ENCODE measurements around the gene CATSPER2. TPM values are rescaled to one million over a fixed set of nuclear protein-coding genes. Genes with fewer than 3 reads are reported as not detected.
"Not testable (repeated sequence)": the region's sequence is repeated elsewhere in the genome, so short reads cannot be mapped to it uniquely, and the experiment has no call there.

CATSPER2 gene
- total RNA-seq, 2 experiments from 2014 or later: 6.0 to 9.1 TPM

- H3K4me3 Mint-ChIP-seq; H3K4me1 Mint-ChIP-seq (ENCODE audit: low read depth); POLR2A ChIA-PET; H3K27ac Mint-ChIP-seq; ATAC-seq; H3K27me3 Mint-ChIP-seq (ENCODE audit: low read depth); DNase-seq; H3K9me3 Mint-ChIP-seq (ENCODE audit: insufficient read depth); H3K36me3 Mint-ChIP-seq (ENCODE audit: low read depth); CTCF ChIA-PET: not testable (repeated sequence)
Observed at GRCh38 chr15:43626937-43627336, 21.7 kb downstream of the CATSPER2 start.

- no peak for ATAC-seq
Observed at GRCh38 chr15:43625106-43625505, 23.5 kb downstream of the CATSPER2 start.

GRCh38 chr15:43622068-43622799 lies 26.4 kb downstream of the CATSPER2 start:
- H3K9me3 Mint-ChIP-seq (ENCODE audit: insufficient read depth); H3K4me1 Mint-ChIP-seq (ENCODE audit: low read depth); H3K4me3 Mint-ChIP-seq; H3K27ac Mint-ChIP-seq; DNase-seq; CTCF ChIA-PET; ATAC-seq; H3K36me3 Mint-ChIP-seq (ENCODE audit: low read depth); POLR2A ChIA-PET; H3K27me3 Mint-ChIP-seq (ENCODE audit: low read depth): not testable (repeated sequence)

More at GRCh38 chr15:43625106-43625505, 23.5 kb downstream of the CATSPER2 start:
- H3K9me3 Mint-ChIP-seq (ENCODE audit: insufficient read depth): no peaks in the 10 kb centered on the region
- ChIA-PET POLR2A (no interaction called here), CTCF (no interaction called here)
- H3K36me3 Mint-ChIP-seq (ENCODE audit: low read depth): no peaks in the 10 kb centered on the region
- H3K27me3 Mint-ChIP-seq (ENCODE audit: low read depth): peaks cover 6% of the 10 kb centered on the region
- no peaks in the 10 kb centered on the region for H3K4me1 Mint-ChIP-seq (ENCODE audit: low read depth)
- no peak for DNase-seq
- H3K4me3 Mint-ChIP-seq: no peak overlapping the region
- H3K27ac Mint-ChIP-seq: no peak overlapping the region

GRCh38 chr15:43618700-43619099 lies 29.9 kb downstream of the CATSPER2 start, which contains the start of gene STRC:
TSS of gene STRC (minus strand) at chr15:43618800. CDS start at chr15:43618722, 78 bp downstream.
- H3K27ac Mint-ChIP-seq; H3K27me3 Mint-ChIP-seq (ENCODE audit: low read depth); H3K9me3 Mint-ChIP-seq (ENCODE audit: insufficient read depth); POLR2A ChIA-PET; DNase-seq; ATAC-seq; H3K4me1 Mint-ChIP-seq (ENCODE audit: low read depth); CTCF ChIA-PET; H3K4me3 Mint-ChIP-seq; H3K36me3 Mint-ChIP-seq (ENCODE audit: low read depth): not testable (repeated sequence)

GRCh38 chr15:43617750-43618149 lies 30.9 kb downstream of the CATSPER2 start:
- H3K9me3 Mint-ChIP-seq (ENCODE audit: insufficient read depth); H3K27ac Mint-ChIP-seq; H3K36me3 Mint-ChIP-seq (ENCODE audit: low read depth); ATAC-seq; H3K4me1 Mint-ChIP-seq (ENCODE audit: low read depth); POLR2A ChIA-PET; CTCF ChIA-PET; H3K4me3 Mint-ChIP-seq; H3K27me3 Mint-ChIP-seq (ENCODE audit: low read depth); DNase-seq: not testable (repeated sequence)

GRCh38 chr15:43602233-43602632 lies 46.4 kb downstream of the CATSPER2 start:
- CTCF ChIA-PET, POLR2A ChIA-PET: not testable (repeated sequence)
- peaks cover 11% of the 10 kb centered on the region for H3K27me3 Mint-ChIP-seq (ENCODE audit: low read depth)

GRCh38 chr15:43600200-43600599 lies 48.4 kb downstream of the CATSPER2 start:
- H3K9me3 Mint-ChIP-seq (ENCODE audit: insufficient read depth); H3K4me3 Mint-ChIP-seq; ATAC-seq; POLR2A ChIA-PET; H3K36me3 Mint-ChIP-seq (ENCODE audit: low read depth); CTCF ChIA-PET; DNase-seq; H3K4me1 Mint-ChIP-seq (ENCODE audit: low read depth); H3K27ac Mint-ChIP-seq: not testable (repeated sequence)
- peaks cover 17% of the 10 kb centered on the region for H3K27me3 Mint-ChIP-seq (ENCODE audit: low read depth)

More at GRCh38 chr15:43602233-43602632, 46.4 kb downstream of the CATSPER2 start:
- not testable (repeated sequence) for DNase-seq; H3K4me1 Mint-ChIP-seq (ENCODE audit: low read depth); H3K9me3 Mint-ChIP-seq (ENCODE audit: insufficient read depth); ATAC-seq; H3K36me3 Mint-ChIP-seq (ENCODE audit: low read depth); H3K4me3 Mint-ChIP-seq; H3K27ac Mint-ChIP-seq

- ATAC-seq; POLR2A ChIA-PET; H3K9me3 Mint-ChIP-seq (ENCODE audit: insufficient read depth): not testable (repeated sequence)
Observed at GRCh38 chr15:43599131-43599530, 49.5 kb downstream of the CATSPER2 start.

GRCh38 chr15:43593328-43594190 lies 55.1 kb downstream of the CATSPER2 start, which contains the start of gene CKMT1B:
TSS of gene CKMT1B (plus strand) at chr15:43594027. CDS start at chr15:43594219, 192 bp downstream.
- ATAC-seq: peak; percentile 35
- H3K4me3 Mint-ChIP-seq; H3K4me1 Mint-ChIP-seq (ENCODE audit: low read depth); POLR2A ChIA-PET; DNase-seq; CTCF ChIA-PET; H3K36me3 Mint-ChIP-seq (ENCODE audit: low read depth); H3K9me3 Mint-ChIP-seq (ENCODE audit: insufficient read depth); H3K27ac Mint-ChIP-seq: not testable (repeated sequence)
- peaks cover 11% of the 10 kb centered on the region for H3K27me3 Mint-ChIP-seq (ENCODE audit: low read depth)

More at GRCh38 chr15:43599131-43599530, 49.5 kb downstream of the CATSPER2 start:
- H3K27ac Mint-ChIP-seq; CTCF ChIA-PET; DNase-seq; H3K4me1 Mint-ChIP-seq (ENCODE audit: low read depth); H3K36me3 Mint-ChIP-seq (ENCODE audit: low read depth); H3K4me3 Mint-ChIP-seq: not testable (repeated sequence)
- peaks cover 14% of the 10 kb centered on the region for H3K27me3 Mint-ChIP-seq (ENCODE audit: low read depth)

GRCh38 chr15:43592841-43593240 lies 55.8 kb downstream of the CATSPER2 start:
- ATAC-seq; POLR2A ChIA-PET; DNase-seq; H3K27me3 Mint-ChIP-seq (ENCODE audit: low read depth); H3K4me3 Mint-ChIP-seq; H3K27ac Mint-ChIP-seq; H3K9me3 Mint-ChIP-seq (ENCODE audit: insufficient read depth); H3K36me3 Mint-ChIP-seq (ENCODE audit: low read depth); CTCF ChIA-PET; H3K4me1 Mint-ChIP-seq (ENCODE audit: low read depth): not testable (repeated sequence)

- CTCF ChIA-PET; H3K9me3 Mint-ChIP-seq (ENCODE audit: insufficient read depth); POLR2A ChIA-PET; H3K4me1 Mint-ChIP-seq (ENCODE audit: low read depth); H3K27me3 Mint-ChIP-seq (ENCODE audit: low read depth); DNase-seq; H3K4me3 Mint-ChIP-seq; H3K27ac Mint-ChIP-seq; H3K36me3 Mint-ChIP-seq (ENCODE audit: low read depth): not testable (repeated sequence)
- ATAC-seq: peak; percentile 100
Observed at GRCh38 chr15:43589778-43590466, 58.7 kb downstream of the CATSPER2 start, which contains the start of gene PPIP5K1. TSS of gene PPIP5K1 (minus strand) at chr15:43590208. CDS start at chr15:43584504, 5,704 bp downstream.

Data from activated CD8-positive, alpha-beta T cell treated with anti-CD3 and anti-CD28 coated beads, Interleukin-2, amount 10 ng/mL, durations not matched to agents 7 days and 5 days (primary cell).